GM12878 (cell line): Measurements from ENCODE around the gene SPOP.

Source experiments
- EZH2 ChIP-seq: IDR thresholded peaks from 2 replicates; pipeline ENCODE4 v1.6.1; 2012; ENCODE audit warnings: low read depth, mild to moderate bottlenecking, control low read depth, inconsistent platforms, low read length, borderline replicate concordance; ENCODE audit not compliant: control insufficient read depth
- MXI1 ChIP-seq: fragments of 150-350 bp; IDR thresholded peaks from 2 replicates; pipeline ENCODE4 v1.6.1; 2011; ENCODE audit warnings: low read depth, mild to moderate bottlenecking, inconsistent platforms, low read length, improper control_type of control experiment
- USF2 ChIP-seq: IDR thresholded peaks from 2 replicates; pipeline ENCODE4 v1.6.1; 2011; ENCODE audit warnings: low read depth, low read length, improper control_type of control experiment, borderline replicate concordance
- YY1 ChIP-seq: IDR thresholded peaks from 2 replicates; pipeline ENCODE4 v1.6.1; 2011; ENCODE audit warnings: low read depth, mild to moderate bottlenecking, low read length
- TF ChIP-seq, protein P1 (sequence below): fragments of 450-650 bp; IDR thresholded peaks from 2 replicates; pipeline ENCODE4 v1.6.1; 2017; ENCODE audit warnings: mild to moderate bottlenecking, moderate library complexity

DNA sequence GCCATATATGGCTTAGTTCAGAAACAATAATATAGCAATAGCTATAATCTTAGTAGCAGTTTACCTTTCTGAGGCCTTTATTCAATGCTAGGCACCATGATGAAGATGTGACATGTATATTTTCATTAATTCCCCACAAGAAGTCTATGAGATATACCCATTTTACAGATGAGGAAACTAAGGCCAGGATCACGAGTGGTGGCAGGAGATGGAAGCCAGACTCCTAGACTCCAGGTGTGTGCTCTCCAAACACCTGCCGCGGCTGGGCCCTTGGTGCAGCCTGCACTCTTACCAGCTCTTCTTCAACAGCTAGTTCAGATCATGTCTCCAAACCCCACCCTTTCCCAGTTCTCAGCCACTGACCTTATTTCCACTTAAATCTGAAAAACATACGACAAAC, 87.0 kb downstream of the SPOP start:
- TF ChIP-seq, protein P1, sequence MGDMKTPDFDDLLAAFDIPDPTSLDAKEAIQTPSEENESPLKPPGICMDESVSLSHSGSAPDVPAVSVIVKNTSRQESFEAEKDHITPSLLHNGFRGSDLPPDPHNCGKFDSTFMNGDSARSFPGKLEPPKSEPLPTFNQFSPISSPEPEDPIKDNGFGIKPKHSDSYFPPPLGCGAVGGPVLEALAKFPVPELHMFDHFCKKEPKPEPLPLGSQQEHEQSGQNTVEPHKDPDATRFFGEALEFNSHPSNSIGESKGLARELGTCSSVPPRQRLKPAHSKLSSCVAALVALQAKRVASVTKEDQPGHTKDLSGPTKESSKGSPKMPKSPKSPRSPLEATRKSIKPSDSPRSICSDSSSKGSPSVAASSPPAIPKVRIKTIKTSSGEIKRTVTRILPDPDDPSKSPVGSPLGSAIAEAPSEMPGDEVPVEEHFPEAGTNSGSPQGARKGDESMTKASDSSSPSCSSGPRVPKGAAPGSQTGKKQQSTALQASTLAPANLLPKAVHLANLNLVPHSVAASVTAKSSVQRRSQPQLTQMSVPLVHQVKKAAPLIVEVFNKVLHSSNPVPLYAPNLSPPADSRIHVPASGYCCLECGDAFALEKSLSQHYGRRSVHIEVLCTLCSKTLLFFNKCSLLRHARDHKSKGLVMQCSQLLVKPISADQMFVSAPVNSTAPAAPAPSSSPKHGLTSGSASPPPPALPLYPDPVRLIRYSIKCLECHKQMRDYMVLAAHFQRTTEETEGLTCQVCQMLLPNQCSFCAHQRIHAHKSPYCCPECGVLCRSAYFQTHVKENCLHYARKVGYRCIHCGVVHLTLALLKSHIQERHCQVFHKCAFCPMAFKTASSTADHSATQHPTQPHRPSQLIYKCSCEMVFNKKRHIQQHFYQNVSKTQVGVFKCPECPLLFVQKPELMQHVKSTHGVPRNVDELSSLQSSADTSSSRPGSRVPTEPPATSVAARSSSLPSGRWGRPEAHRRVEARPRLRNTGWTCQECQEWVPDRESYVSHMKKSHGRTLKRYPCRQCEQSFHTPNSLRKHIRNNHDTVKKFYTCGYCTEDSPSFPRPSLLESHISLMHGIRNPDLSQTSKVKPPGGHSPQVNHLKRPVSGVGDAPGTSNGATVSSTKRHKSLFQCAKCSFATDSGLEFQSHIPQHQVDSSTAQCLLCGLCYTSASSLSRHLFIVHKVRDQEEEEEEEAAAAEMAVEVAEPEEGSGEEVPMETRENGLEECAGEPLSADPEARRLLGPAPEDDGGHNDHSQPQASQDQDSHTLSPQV: no peak
- TF ChIP-seq EZH2 (no peak), USF2 (no peak), MXI1 (no peak), YY1 (no peak)
